Activated naive CD8-positive, alpha-beta T cell (primary cell): ENCODE results near the gene SERP2.

Experiments
- H3K27ac Mint-ChIP-seq: one replicate; pipeline ENCODE4 v1.8.0; 2021; ENCODE audit warnings: mixed read lengths
- H3K27me3 Mint-ChIP-seq: one replicate; pipeline ENCODE4 v1.8.0; 2021; ENCODE audit warnings: mixed read lengths
- H3K36me3 Mint-ChIP-seq: one replicate; pipeline ENCODE4 v1.8.0; 2021; ENCODE audit warnings: mixed read lengths
- H3K4me1 Mint-ChIP-seq: one replicate; pipeline ENCODE4 v1.8.0; 2021; ENCODE audit warnings: low read depth, mixed read lengths
- H3K4me3 Mint-ChIP-seq: one replicate; pipeline ENCODE4 v1.8.0; 2021; ENCODE audit warnings: mild to moderate bottlenecking, mixed read lengths
- H3K9me3 Mint-ChIP-seq: one replicate; pipeline ENCODE4 v1.8.0; 2021; ENCODE audit warnings: low read depth, mixed read lengths

Gene SERP2

DNA sequence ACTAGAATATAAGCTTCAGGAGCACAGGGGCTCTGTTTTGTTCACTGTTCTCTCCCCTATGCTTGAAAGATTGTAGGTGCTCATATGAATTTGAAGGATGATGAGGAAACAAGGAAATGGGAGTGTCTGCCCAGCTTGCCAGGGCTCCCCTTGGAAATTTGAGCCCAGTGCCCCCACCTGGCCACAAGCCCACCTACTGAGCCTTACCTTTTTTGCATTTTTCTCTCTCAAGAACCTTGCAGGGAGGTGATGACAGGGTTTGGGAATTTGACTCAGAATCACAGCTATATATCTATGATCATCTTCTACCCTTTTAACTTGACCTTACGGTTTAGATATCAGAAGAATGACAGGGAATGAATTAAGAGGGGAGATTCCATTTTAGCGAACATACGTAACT lies 33.8 kb downstream of the SERP2 start:
- no peaks in the 10 kb centered on the region for H3K36me3 Mint-ChIP-seq
- no peak overlapping the region for H3K4me3 Mint-ChIP-seq
- peaks cover 3% of the 10 kb centered on the region for H3K4me1 Mint-ChIP-seq
- no peak overlapping the region for H3K27ac Mint-ChIP-seq
- H3K27me3 Mint-ChIP-seq: peaks cover 3% of the 10 kb centered on the region
- no peaks in the 10 kb centered on the region for H3K9me3 Mint-ChIP-seq

DNA sequence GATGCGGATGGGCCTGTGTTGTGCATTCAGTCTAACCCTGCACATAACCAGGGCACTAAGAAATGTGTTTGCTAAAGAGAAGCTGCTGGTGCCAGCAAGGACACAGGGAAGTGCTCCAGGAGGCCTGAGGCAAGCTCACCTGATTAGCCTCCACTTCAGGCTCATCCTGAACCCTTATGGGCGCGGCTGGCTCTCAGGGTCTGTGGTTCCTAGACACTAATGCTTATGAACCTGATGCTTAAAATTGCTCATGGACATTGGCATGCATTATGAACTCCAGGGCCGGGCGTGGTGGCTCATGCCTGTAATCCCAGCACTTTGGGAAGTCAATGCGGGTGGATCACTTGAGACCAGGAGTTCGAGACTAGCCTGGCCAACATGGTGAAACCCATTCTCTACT lies 34.3 kb downstream of the SERP2 start:
- Mint-ChIP-seq H3K9me3 (no peaks in the 10 kb centered on the region), H3K36me3 (no peaks in the 10 kb centered on the region), H3K27me3 (peaks cover 3% of the 10 kb centered on the region), H3K27ac (no peak overlapping the region), H3K4me1 (peaks cover 3% of the 10 kb centered on the region), H3K4me3 (no peak overlapping the region)

DNA sequence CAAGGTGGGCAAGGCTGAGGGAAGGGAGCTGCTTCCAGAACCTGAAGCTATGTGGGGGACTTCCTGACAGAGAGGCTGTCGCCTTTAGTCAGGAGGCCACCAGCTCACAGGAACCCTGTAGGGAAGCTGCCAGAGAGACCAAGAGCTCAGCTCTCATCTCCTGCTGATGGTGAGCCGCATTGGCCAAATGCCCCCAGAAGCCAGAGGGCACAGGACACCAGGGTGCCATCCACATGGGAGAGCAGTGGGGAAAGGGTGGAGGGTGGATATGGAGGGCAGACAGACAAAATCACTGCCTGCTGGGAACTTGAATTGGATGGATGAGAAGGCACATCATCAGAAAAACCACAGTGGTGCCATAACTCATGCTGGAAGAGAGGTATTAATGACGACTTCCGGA lies 36.0 kb downstream of the SERP2 start:
- Mint-ChIP-seq H3K27me3 (no peaks in the 10 kb centered on the region), H3K9me3 (no peaks in the 10 kb centered on the region), H3K36me3 (no peaks in the 10 kb centered on the region), H3K4me1 (peaks cover 3% of the 10 kb centered on the region), H3K27ac (no peak overlapping the region), H3K4me3 (no peak overlapping the region)

DNA sequence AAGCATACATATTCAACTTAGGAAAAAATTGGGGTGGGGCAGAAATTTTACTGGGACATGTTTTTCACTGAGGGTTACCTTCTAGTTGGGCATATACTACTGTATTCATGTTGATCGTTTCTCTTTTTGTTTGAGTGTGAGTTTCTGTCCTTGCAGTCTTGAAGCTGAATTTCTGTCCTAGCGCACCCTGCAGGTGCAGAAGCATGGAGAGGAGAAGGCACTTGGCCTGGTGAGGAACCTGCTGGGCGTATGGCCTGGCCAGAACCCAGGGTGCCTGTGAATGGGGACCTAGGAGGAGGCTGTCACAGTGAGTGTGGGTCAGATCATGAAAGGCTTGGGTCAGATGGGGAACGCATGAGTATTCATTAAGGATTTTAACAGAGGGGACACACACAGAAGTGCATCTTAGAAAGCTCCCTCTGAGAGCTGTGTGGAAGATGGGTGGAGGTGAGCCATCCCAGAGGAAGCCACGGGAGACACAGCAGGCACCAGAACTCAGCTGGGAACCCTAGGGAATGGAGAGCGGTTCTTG lies 36.8 kb downstream of the SERP2 start:
- no peak overlapping the region for H3K27ac Mint-ChIP-seq
- H3K9me3 Mint-ChIP-seq: no peaks in the 10 kb centered on the region
- H3K4me3 Mint-ChIP-seq: no peak overlapping the region
- H3K36me3 Mint-ChIP-seq: no peaks in the 10 kb centered on the region
- peaks cover 3% of the 10 kb centered on the region for H3K4me1 Mint-ChIP-seq
- no peaks in the 10 kb centered on the region for H3K27me3 Mint-ChIP-seq

DNA sequence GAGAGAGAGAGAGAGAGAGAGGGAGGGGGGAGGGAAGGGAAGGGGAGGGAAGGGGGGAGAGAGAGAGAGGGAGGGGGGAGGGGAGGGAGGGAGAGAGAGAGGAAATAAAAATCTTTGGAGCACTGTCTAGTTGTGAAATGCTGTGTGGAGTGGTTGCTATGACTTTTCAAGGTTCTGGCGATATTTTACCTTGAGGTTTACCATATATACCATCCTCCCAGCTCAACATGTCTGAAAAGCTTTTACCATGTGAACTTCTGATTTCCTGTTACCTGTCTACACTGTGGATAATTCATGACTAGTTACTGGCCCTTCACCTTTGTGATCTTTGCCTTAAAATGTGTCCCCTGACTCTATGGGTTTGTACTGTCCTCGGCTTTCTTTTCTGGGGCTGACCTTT lies 38.2 kb downstream of the SERP2 start:
- Mint-ChIP-seq H3K4me1 (peaks cover 3% of the 10 kb centered on the region), H3K9me3 (no peaks in the 10 kb centered on the region), H3K27ac (no peak overlapping the region), H3K36me3 (no peaks in the 10 kb centered on the region), H3K27me3 (no peaks in the 10 kb centered on the region), H3K4me3 (no peak overlapping the region)

DNA sequence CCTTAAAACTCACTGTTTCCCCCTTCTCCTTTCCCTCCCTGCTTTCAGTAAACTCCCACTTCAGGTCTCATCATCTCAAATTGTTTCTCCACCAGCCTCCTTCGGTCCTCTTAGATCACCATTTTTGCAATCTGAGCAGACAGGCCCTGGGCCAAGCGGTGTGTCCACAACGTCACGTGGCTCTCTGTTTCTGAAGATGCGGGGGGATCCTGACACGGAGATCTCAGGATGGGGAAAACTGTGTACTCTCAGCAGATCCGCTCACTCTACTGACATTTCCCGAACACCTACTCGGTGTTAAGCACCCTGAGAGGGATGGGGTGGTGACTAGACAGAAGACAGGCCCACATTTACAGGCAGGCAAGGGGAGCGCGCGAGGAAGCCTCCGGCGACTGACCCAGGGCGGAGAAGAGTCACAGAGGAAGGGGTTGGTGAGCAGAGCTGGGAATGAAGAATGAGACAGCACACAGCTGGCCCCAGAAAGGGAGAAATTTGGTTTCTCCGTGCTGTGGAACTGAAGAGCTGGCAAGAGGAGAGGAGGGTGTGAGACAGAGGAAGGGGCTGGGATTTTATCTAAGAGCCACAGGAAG lies 38.8 kb downstream of the SERP2 start:
- Mint-ChIP-seq H3K27me3 (no peaks in the 10 kb centered on the region), H3K36me3 (no peaks in the 10 kb centered on the region), H3K9me3 (no peaks in the 10 kb centered on the region), H3K4me1 (peaks cover 3% of the 10 kb centered on the region), H3K27ac (no peak overlapping the region), H3K4me3 (no peak overlapping the region)

DNA sequence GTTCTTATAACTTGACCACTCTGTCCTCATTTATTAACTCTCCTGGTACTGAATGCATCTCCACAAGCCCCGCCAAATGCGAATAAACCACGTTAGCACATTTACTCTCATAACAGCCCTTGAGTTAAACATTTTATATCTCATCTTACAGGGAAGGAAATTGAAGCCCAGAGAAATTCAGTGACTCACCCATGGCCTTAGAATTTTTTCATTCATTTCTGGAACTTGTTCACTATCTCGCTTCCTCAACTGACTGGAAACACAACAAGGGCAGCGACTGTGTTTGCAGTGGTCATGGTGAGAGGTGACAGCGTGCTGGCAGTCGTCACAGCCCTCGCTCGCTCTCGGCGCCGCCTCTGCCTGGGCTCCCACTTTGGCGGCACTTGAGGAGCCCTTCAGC lies 39.5 kb downstream of the SERP2 start:
- Mint-ChIP-seq H3K27me3 (no peaks in the 10 kb centered on the region), H3K9me3 (no peaks in the 10 kb centered on the region), H3K36me3 (no peaks in the 10 kb centered on the region), H3K4me3 (no peak overlapping the region), H3K4me1 (peaks cover 3% of the 10 kb centered on the region), H3K27ac (no peak overlapping the region)

DNA sequence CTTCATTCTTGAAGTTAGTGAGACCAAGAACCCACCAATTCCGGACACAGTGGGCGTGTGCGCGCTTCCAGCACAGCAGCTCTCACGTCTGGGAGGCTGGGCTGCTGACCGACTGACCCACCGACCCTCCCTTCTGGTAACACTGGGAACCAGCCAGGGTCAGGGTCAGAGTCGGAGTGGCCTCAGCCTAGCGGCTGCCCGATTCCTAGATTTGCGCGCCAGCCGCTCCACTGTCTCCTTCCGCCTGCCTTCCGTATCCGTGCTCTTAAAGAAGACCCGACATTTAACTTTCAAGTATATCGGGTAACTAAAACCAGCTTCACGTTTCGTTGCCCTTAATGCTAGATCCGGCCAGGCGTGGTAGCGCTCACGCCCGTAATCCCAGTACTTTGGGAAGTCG lies 41.1 kb downstream of the SERP2 start:
- H3K9me3 Mint-ChIP-seq: no peaks in the 10 kb centered on the region
- H3K36me3 Mint-ChIP-seq: no peaks in the 10 kb centered on the region
- peaks cover 3% of the 10 kb centered on the region for H3K4me1 Mint-ChIP-seq
- H3K4me3 Mint-ChIP-seq: no peak overlapping the region
- H3K27me3 Mint-ChIP-seq: no peaks in the 10 kb centered on the region
- no peak overlapping the region for H3K27ac Mint-ChIP-seq

DNA sequence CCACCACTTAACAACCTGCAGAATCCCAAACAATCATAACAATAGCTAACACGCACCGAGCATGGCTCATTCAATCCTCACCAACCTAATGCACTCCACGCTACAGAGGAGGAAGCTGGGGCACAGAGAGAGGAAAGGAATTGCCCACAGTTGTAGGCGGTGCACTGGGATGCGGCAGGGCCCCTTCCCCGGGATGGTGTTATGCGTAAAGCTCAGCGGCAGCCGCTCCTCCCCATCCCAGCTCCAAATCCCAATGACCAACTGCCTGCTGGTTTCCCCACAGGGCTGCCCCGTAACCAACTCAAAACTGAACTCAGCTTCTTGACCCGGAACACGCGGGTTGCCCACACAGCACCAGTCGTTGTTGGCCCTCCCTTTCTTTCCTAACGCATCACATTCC lies 42.2 kb downstream of the SERP2 start:
- Mint-ChIP-seq H3K4me1 (peaks cover 3% of the 10 kb centered on the region), H3K36me3 (no peaks in the 10 kb centered on the region), H3K27ac (no peak overlapping the region), H3K4me3 (no peak overlapping the region), H3K9me3 (no peaks in the 10 kb centered on the region), H3K27me3 (no peaks in the 10 kb centered on the region)

DNA sequence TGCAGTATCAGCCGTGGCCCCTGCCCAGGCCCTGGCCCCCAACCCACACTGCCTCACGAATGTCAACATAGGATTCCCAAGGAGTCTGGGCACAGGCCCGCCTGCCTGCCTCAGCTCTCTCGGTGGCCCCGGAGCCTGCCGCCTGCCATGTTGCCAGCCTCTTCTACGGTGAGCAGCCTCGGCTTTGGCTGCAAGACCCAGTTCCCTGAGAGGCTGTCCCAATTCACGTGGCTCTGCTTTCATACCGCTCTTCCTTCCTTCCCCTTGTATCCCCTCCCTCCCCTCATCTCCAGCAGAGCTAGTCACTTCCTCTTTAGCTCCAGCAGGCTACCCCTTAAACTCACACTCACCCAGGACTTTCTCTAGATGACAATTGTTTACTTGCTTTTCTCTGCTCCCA lies 42.7 kb downstream of the SERP2 start:
- H3K36me3 Mint-ChIP-seq: no peaks in the 10 kb centered on the region
- H3K4me3 Mint-ChIP-seq: no peak overlapping the region
- no peak overlapping the region for H3K27ac Mint-ChIP-seq
- no peaks in the 10 kb centered on the region for H3K27me3 Mint-ChIP-seq
- no peaks in the 10 kb centered on the region for H3K9me3 Mint-ChIP-seq
- peaks cover 3% of the 10 kb centered on the region for H3K4me1 Mint-ChIP-seq

DNA sequence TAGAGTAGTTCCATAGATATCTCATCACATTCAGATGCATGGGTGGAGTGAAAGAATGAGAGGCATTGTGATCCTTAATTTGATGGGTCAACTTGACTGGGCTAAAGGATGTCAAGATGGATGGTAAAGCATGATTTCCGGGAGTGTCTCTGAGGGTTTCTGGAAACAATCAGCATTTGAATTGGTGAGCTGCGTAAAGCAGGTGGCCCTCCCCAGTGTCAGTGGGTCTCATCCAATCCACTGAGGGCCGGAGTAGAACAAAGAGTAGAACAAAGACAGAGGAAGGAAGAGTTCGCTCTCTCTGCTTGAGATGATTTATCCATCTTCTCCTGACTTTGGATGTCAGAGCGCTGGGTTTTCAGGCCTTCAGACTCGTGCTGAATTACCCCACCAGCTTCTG lies 43.1 kb downstream of the SERP2 start:
- Mint-ChIP-seq H3K27ac (no peak overlapping the region), H3K4me3 (no peak overlapping the region), H3K27me3 (peaks cover 2% of the 10 kb centered on the region), H3K9me3 (no peaks in the 10 kb centered on the region), H3K4me1 (peaks cover 3% of the 10 kb centered on the region), H3K36me3 (peaks cover 2% of the 10 kb centered on the region)

DNA sequence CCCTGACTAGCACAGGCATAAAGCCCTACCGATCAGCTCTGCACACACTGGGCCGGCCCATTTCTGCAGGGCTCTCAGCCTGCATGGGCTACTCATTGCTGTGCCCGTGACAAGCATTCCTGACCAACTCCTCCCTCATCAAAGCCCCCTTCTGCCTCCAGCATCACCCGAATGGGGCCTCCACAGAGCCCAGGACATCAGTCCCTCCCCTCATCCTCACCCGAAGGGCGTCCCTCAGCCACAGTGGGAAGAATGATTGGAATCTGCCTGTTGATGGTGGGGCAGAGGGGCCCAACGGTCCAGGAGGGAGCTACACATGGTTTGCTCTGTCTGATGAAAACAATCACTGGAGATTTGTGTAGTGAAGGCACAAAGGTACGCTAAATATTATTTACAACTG lies 43.8 kb downstream of the SERP2 start:
- Mint-ChIP-seq H3K9me3 (no peaks in the 10 kb centered on the region), H3K4me1 (no peaks in the 10 kb centered on the region), H3K4me3 (no peak overlapping the region), H3K27me3 (peaks cover 3% of the 10 kb centered on the region), H3K27ac (no peak overlapping the region), H3K36me3 (peaks cover 3% of the 10 kb centered on the region)

DNA sequence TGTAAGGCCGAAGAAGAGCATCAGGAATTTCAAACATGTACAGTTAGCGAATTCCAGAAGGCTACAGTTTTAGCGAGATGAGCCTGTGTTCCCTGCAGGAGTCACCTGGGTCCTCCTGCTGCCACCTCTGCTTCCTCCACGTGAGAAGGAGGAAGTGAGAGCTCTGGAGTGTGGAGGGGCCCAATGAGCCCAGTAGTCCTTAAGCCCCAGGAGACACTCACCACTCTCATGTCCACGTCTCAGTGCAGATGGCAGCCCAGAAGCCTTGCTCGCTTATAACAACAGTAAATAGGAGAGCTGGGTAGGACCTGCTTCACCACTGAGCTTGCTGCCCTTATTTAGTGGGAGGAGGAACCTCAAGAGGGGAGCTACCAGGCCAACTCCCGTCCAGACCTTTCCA lies 44.3 kb downstream of the SERP2 start:
- no peaks in the 10 kb centered on the region for H3K4me1 Mint-ChIP-seq
- H3K27me3 Mint-ChIP-seq: peaks cover 3% of the 10 kb centered on the region
- no peak overlapping the region for H3K4me3 Mint-ChIP-seq
- no peaks in the 10 kb centered on the region for H3K9me3 Mint-ChIP-seq
- H3K36me3 Mint-ChIP-seq: peaks cover 3% of the 10 kb centered on the region
- no peak overlapping the region for H3K27ac Mint-ChIP-seq

DNA sequence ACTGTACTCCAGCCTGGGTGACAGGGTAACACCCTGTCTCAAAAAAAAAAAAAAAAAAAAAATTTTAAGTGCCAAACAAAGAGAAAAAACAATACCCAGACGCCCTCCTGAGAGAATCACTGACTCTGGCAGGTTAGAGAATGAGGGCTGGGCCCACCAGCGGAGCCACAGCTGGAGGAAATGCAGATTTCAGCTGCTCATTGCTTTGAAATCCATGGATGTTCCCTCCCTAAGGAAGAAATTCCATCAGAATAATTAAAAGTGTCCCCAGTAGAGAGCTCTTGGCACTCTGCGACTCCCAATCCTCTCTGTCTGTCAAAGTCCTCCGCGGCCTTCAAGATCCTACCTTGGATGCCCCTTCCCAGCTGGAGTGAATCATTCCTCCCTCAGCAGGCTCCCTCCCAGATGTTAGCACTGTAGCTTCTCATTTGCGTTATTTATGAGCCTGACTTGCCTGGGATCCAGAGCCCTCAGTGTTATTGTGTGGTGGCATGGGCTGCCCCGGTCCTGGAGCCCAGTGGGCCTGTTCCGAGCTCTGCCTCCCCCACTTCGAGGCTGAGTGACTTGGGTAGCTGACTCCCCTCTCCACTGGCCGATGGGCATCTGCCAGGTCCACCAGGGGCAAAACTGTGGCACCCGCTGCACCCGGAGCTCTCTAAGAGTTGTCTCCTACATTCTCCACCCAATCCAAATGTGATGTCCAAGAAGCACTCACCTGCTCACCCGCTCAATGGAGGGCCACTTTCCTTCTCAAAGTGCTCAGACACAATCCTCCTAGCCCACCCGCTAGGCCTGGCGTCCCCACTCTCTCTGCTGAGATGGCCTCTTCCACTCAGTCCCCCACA lies 47.0 kb downstream of the SERP2 start:
- Mint-ChIP-seq H3K27ac (no peak overlapping the region), H3K27me3 (peaks cover 12% of the 10 kb centered on the region), H3K9me3 (no peaks in the 10 kb centered on the region)

DNA sequence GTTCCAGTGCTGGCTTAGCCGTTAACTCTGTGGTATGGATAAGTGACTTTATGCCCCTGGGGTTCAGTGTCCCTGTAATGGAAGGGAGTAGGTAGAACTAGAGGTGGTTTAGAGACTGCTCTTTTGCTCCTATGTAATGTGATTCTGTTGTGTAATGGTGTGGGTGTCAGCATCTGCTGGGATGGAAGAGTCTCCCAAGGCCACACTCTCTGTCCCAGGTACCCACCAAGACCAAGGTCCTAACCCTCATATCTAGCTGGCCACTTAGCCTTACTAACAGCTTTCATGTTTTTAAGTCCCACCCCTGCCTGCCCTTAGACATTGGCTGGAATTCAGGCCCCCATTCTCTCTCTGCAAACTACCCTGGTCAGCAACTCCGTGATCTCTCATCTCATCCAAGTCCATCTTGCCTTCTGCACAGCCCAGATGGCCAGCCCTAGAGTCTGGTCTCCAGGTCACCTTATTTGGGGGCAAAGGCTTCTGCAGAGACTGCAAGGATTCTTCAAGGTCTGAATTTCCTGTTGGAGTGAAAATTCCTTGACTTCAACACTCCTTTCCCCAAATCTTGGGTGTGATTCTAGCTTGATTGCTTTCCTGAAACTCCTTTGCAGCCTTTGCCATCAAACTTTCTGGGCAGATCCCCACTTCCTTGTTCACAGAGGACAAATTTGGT lies 48.4 kb downstream of the SERP2 start:
- Mint-ChIP-seq H3K27ac (no peak overlapping the region), H3K4me3 (no peak overlapping the region), H3K27me3 (peaks cover 12% of the 10 kb centered on the region), H3K36me3 (peaks cover 3% of the 10 kb centered on the region), H3K9me3 (no peaks in the 10 kb centered on the region), H3K4me1 (no peaks in the 10 kb centered on the region)

More for the DNA sequence above, 47.0 kb downstream of the SERP2 start:
- Mint-ChIP-seq H3K36me3 (peaks cover 3% of the 10 kb centered on the region), H3K4me3 (no peak overlapping the region), H3K4me1 (no peaks in the 10 kb centered on the region)
